ENCODE data around the gene PLEKHF1.

Gene PLEKHF1

DNA sequence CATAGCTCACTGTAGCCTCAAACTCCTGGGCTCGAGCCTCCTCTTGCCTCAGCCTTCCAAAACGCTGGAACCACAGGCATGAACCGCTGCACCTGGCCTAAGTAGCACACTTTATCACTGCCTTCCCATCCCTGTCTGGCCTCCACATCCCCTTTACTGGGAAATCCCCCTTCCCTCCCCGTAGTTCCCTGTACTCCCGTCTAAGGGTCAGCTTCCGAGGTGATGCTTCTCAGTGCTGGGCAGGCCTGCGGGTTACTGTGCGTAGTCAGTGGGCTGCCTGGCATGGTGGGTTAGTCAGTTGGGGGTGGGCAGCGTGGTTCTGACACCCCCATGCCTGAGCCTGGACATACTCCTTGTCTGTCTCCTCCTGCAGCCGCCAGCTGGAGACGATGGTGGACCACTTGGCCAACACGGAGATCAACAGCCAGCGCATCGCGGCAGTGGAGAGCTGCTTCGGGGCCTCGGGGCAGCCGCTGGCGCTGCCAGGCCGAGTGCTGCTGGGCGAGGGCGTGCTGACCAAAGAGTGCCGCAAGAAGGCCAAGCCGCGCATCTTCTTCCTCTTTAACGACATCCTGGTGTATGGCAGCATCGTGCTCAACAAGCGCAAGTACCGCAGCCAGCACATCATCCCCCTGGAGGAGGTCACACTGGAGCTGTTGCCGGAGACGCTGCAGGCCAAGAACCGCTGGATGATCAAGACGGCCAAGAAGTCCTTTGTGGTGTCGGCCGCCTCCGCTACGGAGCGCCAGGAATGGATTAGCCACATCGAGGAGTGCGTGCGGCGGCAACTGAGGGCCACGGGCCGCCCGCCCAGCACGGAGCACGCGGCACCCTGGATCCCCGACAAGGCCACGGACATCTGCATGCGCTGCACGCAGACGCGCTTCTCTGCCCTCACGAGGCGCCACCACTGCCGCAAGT lies 8.4 kb downstream of the PLEKHF1 start:
- H3K27ac ChIP-seq: no peak overlapping the region; the same call in 1 of the 2 replicates

DNA sequence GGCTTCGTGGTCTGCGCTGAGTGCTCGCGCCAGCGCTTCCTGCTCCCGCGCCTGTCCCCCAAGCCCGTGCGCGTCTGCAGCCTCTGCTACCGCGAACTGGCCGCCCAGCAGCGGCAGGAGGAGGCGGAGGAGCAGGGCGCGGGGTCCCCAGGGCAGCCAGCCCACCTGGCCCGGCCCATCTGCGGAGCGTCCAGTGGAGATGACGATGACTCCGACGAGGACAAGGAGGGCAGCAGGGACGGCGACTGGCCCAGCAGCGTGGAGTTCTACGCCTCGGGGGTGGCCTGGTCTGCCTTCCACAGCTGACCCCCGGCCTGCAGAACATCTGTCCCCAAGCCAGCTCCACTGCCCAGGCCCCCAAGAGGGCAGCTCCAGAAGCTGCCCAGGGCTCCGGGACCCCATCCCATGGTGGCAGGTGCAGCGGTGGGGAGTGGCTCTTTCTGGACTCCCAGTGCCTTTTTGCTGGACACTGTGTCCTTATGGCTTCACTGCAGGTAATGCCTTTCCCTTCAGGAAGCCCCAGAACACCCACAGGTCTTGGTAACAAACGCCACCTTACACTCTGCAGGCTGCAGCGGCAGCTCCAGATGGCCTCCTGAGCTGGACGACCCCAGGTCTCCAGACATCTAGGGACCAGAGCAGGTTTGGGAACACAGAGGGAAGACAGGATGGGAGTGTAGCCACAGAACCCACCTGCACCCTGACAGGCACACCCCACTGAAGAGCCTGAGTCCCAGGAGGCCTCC lies 9.3 kb downstream of the PLEKHF1 start:
- TF ChIP-seq, protein P1, sequence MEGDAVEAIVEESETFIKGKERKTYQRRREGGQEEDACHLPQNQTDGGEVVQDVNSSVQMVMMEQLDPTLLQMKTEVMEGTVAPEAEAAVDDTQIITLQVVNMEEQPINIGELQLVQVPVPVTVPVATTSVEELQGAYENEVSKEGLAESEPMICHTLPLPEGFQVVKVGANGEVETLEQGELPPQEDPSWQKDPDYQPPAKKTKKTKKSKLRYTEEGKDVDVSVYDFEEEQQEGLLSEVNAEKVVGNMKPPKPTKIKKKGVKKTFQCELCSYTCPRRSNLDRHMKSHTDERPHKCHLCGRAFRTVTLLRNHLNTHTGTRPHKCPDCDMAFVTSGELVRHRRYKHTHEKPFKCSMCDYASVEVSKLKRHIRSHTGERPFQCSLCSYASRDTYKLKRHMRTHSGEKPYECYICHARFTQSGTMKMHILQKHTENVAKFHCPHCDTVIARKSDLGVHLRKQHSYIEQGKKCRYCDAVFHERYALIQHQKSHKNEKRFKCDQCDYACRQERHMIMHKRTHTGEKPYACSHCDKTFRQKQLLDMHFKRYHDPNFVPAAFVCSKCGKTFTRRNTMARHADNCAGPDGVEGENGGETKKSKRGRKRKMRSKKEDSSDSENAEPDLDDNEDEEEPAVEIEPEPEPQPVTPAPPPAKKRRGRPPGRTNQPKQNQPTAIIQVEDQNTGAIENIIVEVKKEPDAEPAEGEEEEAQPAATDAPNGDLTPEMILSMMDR (conservative IDR thresholded peaks at IDR 0.05): no peak
- peak overlapping the region; percentile 86; the same call in 1 of the 2 replicates for H3K27ac ChIP-seq

More for the DNA sequence above, 8.4 kb downstream of the PLEKHF1 start:
- TF ChIP-seq, protein P1 (conservative IDR thresholded peaks at IDR 0.05): no peak

DNA sequence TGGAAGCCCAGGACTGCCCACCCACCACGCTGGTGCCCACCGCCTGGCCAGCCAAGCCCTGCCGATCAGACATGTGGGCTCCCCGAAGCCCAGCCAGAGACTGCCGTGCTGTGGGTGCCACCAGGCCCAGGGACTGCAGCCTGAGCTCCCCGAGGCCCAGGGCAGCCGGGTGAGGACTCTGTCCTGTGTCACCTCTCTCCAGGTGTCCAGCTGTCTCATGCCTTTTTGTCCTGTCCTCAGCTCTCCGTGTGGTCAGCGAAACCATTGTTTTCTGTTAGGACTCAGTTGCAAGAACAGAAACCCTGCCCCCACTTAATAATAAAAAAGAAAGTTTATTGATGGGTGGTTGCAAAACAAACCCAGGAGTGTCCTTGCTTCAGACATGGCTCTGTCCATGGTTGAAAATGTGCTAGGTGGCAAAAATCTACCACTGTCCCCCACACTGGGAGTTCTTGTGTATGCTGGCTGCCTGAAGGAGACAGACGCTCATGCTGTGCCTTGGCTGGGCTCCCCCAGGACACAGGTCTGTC lies 9.9 kb downstream of the PLEKHF1 start:
- peak overlapping the region; percentile 86 for H3K27ac ChIP-seq
- TF ChIP-seq, protein P1 (conservative IDR thresholded peaks at IDR 0.05): no peak

DNA sequence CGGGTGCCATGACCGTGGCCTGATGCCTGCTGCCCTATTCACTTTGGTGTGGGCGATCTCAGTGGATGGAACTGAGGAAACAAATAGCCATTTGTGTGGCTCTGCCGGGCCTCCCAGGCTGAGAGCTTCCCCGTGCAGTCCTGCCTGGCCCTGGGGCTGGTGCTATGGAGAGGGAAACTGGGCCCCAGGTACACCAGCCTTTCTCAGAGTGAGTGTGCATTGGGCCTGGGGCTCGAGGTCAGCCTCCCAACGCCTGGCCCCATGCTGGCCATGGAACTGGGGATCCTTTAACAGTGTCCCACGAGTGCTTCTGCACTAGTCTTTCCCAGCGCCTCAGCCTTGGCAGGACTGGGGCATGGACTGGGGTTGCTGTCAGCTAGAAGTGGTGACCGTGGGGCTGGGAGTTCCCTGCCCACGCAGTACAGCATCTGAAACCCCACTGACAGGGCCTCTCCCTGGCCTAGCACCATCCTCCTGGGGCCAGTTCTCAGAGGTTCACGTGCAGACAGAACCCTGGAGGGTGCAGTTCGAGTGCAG lies 10.5 kb downstream of the PLEKHF1 start:
- TF ChIP-seq, protein P1 (conservative IDR thresholded peaks at IDR 0.05): no peak
- H3K27ac ChIP-seq: peak overlapping the region; percentile 86

DNA sequence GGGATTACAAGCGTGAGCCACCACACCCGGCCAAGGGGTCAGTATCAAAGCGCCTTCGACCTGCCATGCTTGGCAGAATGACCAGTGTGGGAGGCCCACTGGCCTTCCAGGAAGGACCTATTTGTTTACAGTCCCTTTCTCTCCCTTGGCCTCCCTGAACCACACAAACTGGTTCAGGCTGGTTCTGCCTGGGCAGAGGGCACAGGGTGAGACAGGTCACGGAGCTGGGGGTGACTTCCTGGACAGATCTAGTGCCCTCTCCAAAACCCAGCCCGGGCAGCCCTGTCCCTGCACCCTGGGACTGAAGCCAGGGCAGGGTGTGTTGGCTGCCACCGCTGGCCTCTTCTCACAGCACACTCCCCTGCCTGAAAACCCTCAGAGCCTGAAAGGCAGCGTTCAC lies 11.3 kb downstream of the PLEKHF1 start:
- TF ChIP-seq, protein P1 (conservative IDR thresholded peaks at IDR 0.05): no peak
- peak overlapping the region; percentile 86 for H3K27ac ChIP-seq

DNA sequence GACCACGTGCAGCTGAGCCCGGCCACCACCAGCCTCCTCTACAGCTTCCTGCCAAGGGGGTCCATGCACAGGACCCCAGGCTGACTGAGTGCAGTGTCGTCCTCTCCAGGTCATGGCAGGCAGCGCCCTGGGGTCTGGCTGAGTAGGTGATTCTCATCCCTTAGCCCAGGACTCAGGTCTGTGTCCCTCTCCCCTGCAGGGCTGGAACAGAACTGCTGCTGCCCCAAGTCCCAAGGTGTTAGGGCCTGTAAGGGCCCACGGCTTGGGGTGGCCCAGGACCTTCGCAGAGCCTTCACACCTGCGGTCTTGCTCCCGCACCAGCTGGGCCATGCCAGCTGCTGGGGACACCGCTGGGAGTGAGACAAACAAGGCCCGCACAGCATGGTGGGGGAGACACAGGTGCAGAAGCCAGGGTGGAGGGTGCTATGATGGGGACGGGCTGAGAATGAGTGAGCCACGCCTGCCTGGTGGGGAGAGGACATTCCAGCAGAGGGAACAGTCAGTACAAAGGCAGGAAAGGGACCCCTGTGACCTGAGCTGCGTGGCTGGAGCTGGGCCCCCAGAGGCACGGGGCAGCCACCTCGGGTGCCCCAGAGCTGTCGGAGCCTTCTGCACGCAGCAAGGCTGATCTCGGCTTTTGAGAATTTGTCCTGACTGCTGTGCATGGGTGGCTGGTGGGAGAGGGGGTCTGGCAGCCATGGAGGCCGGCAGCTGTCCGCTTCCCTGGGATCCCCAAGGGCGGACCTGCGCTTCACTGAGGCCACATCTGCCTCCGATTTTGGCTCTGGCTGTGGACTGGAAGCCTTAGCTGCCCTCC lies 11.9 kb downstream of the PLEKHF1 start:
- H3K27ac ChIP-seq: peak overlapping the region; percentile 86
- TF ChIP-seq, protein P1 (conservative IDR thresholded peaks at IDR 0.05): peak; percentile 23; the same call in 1 of the 2 replicates
